Measurements from ENCODE around the gene CLEC3B. TPM values are rescaled to one million over a fixed set of nuclear protein-coding genes. Genes with fewer than 3 reads are reported as not detected.

The CLEC3B gene
- total RNA-seq, 4 donors from 2014 or later, result 265 to 1,223 (median 383) TPM

- TF ChIP-seq, protein P1, sequence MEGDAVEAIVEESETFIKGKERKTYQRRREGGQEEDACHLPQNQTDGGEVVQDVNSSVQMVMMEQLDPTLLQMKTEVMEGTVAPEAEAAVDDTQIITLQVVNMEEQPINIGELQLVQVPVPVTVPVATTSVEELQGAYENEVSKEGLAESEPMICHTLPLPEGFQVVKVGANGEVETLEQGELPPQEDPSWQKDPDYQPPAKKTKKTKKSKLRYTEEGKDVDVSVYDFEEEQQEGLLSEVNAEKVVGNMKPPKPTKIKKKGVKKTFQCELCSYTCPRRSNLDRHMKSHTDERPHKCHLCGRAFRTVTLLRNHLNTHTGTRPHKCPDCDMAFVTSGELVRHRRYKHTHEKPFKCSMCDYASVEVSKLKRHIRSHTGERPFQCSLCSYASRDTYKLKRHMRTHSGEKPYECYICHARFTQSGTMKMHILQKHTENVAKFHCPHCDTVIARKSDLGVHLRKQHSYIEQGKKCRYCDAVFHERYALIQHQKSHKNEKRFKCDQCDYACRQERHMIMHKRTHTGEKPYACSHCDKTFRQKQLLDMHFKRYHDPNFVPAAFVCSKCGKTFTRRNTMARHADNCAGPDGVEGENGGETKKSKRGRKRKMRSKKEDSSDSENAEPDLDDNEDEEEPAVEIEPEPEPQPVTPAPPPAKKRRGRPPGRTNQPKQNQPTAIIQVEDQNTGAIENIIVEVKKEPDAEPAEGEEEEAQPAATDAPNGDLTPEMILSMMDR (IDR thresholded peaks at IDR 0.05; ENCODE audit: low read depth), result no peak
Measured at GRCh38 chr3:44988073-44988472, 38.0 kb upstream of the CLEC3B start.

DNA sequence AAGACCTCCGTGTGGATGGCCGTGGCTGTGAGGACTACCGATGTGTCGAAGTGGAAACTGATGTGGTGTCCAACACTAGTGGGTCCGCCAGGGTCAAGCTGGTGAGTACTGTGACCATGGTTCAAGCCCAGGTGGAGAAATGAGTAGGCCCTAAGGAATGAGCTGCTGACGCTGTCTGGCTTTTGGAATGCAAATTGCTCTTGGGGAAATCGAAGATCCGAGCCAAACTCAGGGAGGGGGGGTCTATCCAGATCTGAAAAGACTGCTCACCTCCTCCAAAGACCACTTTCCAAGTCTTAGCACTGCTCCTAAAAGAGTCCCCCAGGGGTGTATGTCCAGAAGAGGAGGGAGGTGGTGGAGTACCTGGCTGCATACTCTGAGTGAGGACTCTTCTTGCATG is 37.0 kb upstream of the CLEC3B start:
- TF ChIP-seq, protein P1 (IDR thresholded peaks at IDR 0.05; ENCODE audit: low read depth), result no peak

- TF ChIP-seq, protein P1 (IDR thresholded peaks at IDR 0.05; ENCODE audit: low read depth), result no peak
Measured at GRCh38 chr3:44989636-44990373, 36.3 kb upstream of the CLEC3B start.

GRCh38 chr3:44991326-44991725 is 34.8 kb upstream of the CLEC3B start:
- TF ChIP-seq, protein P1 (IDR thresholded peaks at IDR 0.05; ENCODE audit: low read depth), result no peak

- TF ChIP-seq, protein P1 (IDR thresholded peaks at IDR 0.05; ENCODE audit: low read depth), result no peak
Measured at GRCh38 chr3:44992555-44993470, 33.3 kb upstream of the CLEC3B start.

- TF ChIP-seq, protein P1 (IDR thresholded peaks at IDR 0.05; ENCODE audit: low read depth), result no peak
Measured at GRCh38 chr3:44993471-44994205, 32.5 kb upstream of the CLEC3B start.
